ENCODE results near the gene PDE8B. TPM values are rescaled to one million over a fixed set of nuclear protein-coding genes. Genes with fewer than 3 reads are reported as not detected.

Gene PDE8B
- total and polyA plus RNA-seq, 4 donors: 0.19 to 0.82 (median 0.49) TPM

DNA sequence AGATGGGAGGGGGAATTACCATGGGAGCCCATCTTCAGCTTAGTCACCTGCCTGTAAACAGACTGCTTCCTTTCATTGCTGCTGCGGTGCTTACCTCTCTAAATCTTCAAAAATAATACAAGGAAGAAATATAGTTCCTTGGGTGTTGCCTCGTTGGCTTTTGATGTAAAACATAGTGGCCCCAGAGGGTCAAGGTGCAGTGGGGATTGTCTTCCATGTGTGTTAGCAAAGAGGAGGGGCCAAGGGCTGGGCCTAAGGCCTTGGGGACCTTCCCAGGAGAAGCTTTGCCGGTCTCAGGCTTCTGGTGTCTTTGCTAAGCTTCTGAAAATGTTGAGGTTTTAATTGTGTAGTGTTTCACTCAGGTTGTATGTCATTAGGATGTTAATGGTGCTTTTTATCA is 90.0 kb downstream of the PDE8B start:
- Histone ChIP-seq H3K9me3 (ENCODE audit: control insufficient read depth in 4 of 4, low read length in 3 of 4) (no peaks in the 10 kb centered on the region), H3K27ac (ENCODE audit: low read depth in 1 of 2, low read length in 2 of 2) (no peak overlapping the region), H3K9ac (ENCODE audit: low read depth in 1 of 2, low read length in 2 of 2) (no peak overlapping the region), H3K4me3 (ENCODE audit: low read depth in 1 of 3, low read length in 3 of 3) (no peak overlapping the region), H3K36me3 (ENCODE audit: control insufficient read depth in 4 of 4, insufficient read depth in 3 of 4, low read depth in 1 of 4, low read length in 3 of 4) (no peaks in the 10 kb centered on the region), H3K27me3 (ENCODE audit: control insufficient read depth in 4 of 4, insufficient read depth in 4 of 4, low read length in 3 of 4) (no peaks in the 10 kb centered on the region), H3K4me1 (ENCODE audit: control insufficient read depth in 4 of 4, insufficient read depth in 4 of 4, low read length in 3 of 4) (no peaks in the 10 kb centered on the region)
- WGBS: 80% methylated on average over 3 of the region's 3 CpGs
- TF ChIP-seq FOXA1 (IDR thresholded peaks at IDR 0.05): no peak
- no peak for TF ChIP-seq EGR1 (IDR thresholded peaks at IDR 0.05; ENCODE audit: low read depth in 2 of 2)
- no peak for TF ChIP-seq GABPA (IDR thresholded peaks at IDR 0.05 in 1 of 2, conservative IDR thresholded peaks at IDR 0.05 in 1 of 2)
- TF ChIP-seq, protein P1, sequence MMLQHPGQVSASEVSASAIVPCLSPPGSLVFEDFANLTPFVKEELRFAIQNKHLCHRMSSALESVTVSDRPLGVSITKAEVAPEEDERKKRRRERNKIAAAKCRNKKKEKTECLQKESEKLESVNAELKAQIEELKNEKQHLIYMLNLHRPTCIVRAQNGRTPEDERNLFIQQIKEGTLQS (IDR thresholded peaks at IDR 0.05): no peak
- TF ChIP-seq HNF4G (IDR thresholded peaks at IDR 0.05): no peak
- TF ChIP-seq NR2F2 (IDR thresholded peaks at IDR 0.05): no peak
- TF ChIP-seq, protein P2, sequence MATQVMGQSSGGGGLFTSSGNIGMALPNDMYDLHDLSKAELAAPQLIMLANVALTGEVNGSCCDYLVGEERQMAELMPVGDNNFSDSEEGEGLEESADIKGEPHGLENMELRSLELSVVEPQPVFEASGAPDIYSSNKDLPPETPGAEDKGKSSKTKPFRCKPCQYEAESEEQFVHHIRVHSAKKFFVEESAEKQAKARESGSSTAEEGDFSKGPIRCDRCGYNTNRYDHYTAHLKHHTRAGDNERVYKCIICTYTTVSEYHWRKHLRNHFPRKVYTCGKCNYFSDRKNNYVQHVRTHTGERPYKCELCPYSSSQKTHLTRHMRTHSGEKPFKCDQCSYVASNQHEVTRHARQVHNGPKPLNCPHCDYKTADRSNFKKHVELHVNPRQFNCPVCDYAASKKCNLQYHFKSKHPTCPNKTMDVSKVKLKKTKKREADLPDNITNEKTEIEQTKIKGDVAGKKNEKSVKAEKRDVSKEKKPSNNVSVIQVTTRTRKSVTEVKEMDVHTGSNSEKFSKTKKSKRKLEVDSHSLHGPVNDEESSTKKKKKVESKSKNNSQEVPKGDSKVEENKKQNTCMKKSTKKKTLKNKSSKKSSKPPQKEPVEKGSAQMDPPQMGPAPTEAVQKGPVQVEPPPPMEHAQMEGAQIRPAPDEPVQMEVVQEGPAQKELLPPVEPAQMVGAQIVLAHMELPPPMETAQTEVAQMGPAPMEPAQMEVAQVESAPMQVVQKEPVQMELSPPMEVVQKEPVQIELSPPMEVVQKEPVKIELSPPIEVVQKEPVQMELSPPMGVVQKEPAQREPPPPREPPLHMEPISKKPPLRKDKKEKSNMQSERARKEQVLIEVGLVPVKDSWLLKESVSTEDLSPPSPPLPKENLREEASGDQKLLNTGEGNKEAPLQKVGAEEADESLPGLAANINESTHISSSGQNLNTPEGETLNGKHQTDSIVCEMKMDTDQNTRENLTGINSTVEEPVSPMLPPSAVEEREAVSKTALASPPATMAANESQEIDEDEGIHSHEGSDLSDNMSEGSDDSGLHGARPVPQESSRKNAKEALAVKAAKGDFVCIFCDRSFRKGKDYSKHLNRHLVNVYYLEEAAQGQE (IDR thresholded peaks at IDR 0.05): no peak
- no peak for TF ChIP-seq RAD21 (IDR thresholded peaks at IDR 0.05)
- TF ChIP-seq SP1 (IDR thresholded peaks at IDR 0.05): no peak
- TF ChIP-seq JUND (IDR thresholded peaks at IDR 0.05): no peak
- no peak for TF ChIP-seq FOXA2 (IDR thresholded peaks at IDR 0.05)
- TF ChIP-seq YY1 (IDR thresholded peaks at IDR 0.05): no peak
- no peak for TF ChIP-seq RXRA (IDR thresholded peaks at IDR 0.05)
- TF ChIP-seq TAF1 (conservative IDR thresholded peaks at IDR 0.05): no peak
- TF ChIP-seq, protein P3, sequence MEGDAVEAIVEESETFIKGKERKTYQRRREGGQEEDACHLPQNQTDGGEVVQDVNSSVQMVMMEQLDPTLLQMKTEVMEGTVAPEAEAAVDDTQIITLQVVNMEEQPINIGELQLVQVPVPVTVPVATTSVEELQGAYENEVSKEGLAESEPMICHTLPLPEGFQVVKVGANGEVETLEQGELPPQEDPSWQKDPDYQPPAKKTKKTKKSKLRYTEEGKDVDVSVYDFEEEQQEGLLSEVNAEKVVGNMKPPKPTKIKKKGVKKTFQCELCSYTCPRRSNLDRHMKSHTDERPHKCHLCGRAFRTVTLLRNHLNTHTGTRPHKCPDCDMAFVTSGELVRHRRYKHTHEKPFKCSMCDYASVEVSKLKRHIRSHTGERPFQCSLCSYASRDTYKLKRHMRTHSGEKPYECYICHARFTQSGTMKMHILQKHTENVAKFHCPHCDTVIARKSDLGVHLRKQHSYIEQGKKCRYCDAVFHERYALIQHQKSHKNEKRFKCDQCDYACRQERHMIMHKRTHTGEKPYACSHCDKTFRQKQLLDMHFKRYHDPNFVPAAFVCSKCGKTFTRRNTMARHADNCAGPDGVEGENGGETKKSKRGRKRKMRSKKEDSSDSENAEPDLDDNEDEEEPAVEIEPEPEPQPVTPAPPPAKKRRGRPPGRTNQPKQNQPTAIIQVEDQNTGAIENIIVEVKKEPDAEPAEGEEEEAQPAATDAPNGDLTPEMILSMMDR (IDR thresholded peaks at IDR 0.05; ENCODE audit: low read depth, low read length, missing input control): no peak
- no peak for DNase-seq (ENCODE audit: low spot score)

DNA sequence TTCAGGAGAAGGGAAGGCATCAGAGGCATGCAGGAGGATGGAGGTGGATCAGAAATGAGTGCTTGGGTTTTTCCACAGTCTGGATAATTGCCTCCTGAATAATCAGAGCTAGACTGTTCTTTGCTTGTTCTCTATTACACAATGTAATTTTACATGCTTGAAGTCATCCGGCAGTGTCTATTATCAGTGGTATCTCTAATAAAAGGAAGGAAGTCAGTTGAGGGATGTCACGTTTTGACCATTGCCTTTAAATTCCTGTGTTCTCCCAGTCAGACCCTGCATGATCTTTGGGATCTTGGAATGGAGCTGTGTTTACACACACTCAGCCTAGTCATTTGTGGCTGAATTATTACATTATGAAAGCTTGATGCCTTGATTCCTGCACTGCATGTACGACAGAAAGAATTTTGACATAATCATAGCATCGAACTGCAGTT is 91.0 kb downstream of the PDE8B start:
- H3K27ac ChIP-seq (ENCODE audit: low read depth in 1 of 2, low read length in 2 of 2): no peak overlapping the region
- no peaks in the 10 kb centered on the region for H3K27me3 ChIP-seq (ENCODE audit: control insufficient read depth in 4 of 4, insufficient read depth in 4 of 4, low read length in 3 of 4)
- 69% methylated on average over 4 of the region's 4 CpGs for WGBS
- no peak overlapping the region for H3K9ac ChIP-seq (ENCODE audit: low read depth in 1 of 2, low read length in 2 of 2)
- no peak overlapping the region for H3K4me3 ChIP-seq (ENCODE audit: low read depth in 1 of 3, low read length in 3 of 3)
- no peak for DNase-seq (ENCODE audit: low spot score)
- no peaks in the 10 kb centered on the region for H3K9me3 ChIP-seq (ENCODE audit: control insufficient read depth in 4 of 4, low read length in 3 of 4)
- TF ChIP-seq NR2F2 (IDR thresholded peaks at IDR 0.05) (peak; percentile 39), RXRA (IDR thresholded peaks at IDR 0.05) (peak in 1 of 2 donors; percentile 7), GABPA (IDR thresholded peaks at IDR 0.05 in 1 of 2, conservative IDR thresholded peaks at IDR 0.05 in 1 of 2) (no peak)
- peaks cover 0 to 2% (median 0%) of the 10 kb centered on the region in 4 donors for H3K4me1 ChIP-seq (ENCODE audit: control insufficient read depth in 4 of 4, insufficient read depth in 4 of 4, low read length in 3 of 4)
- H3K36me3 ChIP-seq (ENCODE audit: control insufficient read depth in 4 of 4, insufficient read depth in 3 of 4, low read depth in 1 of 4, low read length in 3 of 4): no peaks in the 10 kb centered on the region
